Tibial nerve (tissue), 4 donors: ENCODE data around the gene ZNF81. TPM values are rescaled to one million over a fixed set of nuclear protein-coding genes. Genes with fewer than 3 reads are reported as not detected.

ENCODE experiments used
- total RNA-seq, 4 donors: library from RNA; depleted of rRNA; stranded (reverse); fragments of >200 nt; gene quantifications; one replicate each; pipeline ENCODE4 v1.1.0, GENCODE V29; 2016

ZNF81 gene
- total RNA-seq, 4 donors from 2014 or later, result 5.2 to 8.8 (median 6.6) TPM

Other genes starting within 250 kb of the ZNF81 start
- 1 to 10 TPM in 1 of 4 donors, under 1 TPM in 1, not detected in 2; 0.42 to 1.2 TPM for gene SYN1, start 217.0 kb upstream of the ZNF81 start, total RNA-seq
- gene CFP, start 207.0 kb upstream of the ZNF81 start, total RNA-seq, result 10 to 100 TPM in 3 of 4 donors, 1 to 10 TPM in 1; 2.2 to 15.6 (median 12.1) TPM
- 10 to 100 TPM; 22.9 to 38.4 (median 25.8) TPM for gene ELK1, start 186.3 kb upstream of the ZNF81 start, total RNA-seq
- 100 to 1,000 TPM in 3 of 4 donors, 10 to 100 TPM in 1; 95.7 to 129 (median 118) TPM for gene UXT, start 177.7 kb upstream of the ZNF81 start, total RNA-seq
- 10 to 100 TPM in 1 of 4 donors, 1 to 10 TPM in 3; 4.5 to 11.0 (median 7.4) TPM for gene ZNF182, start 167.1 kb downstream of the ZNF81 start, total RNA-seq
- not detected for gene SPACA5, start 170.1 kb downstream of the ZNF81 start, total RNA-seq
- gene ZNF630, start 234.7 kb downstream of the ZNF81 start, total RNA-seq, result 1 to 10 TPM; 2.3 to 5.3 (median 3.7) TPM